ENCODE data around the gene CYP4B1. TPM values are rescaled to one million over a fixed set of nuclear protein-coding genes. Genes with fewer than 3 reads are reported as not detected.

Gene CYP4B1
- total RNA-seq, 2 donors from 2014 or later, result 41.4 to 73.3 TPM

- Histone ChIP-seq H3K27me3 (replicated peaks; ENCODE audit: insufficient read depth) (no peaks in the 10 kb centered on the region), H3K4me1 (replicated peaks) (peaks cover 2% of the 10 kb centered on the region), H3K27ac (peak overlapping the region; percentile 63 to 72), H3K36me3 (no peaks in the 10 kb centered on the region), H3K9me3 (no peaks in the 10 kb centered on the region), H3K4me3 (no peak overlapping the region)
- 100% methylated on average over 1 of the region's 1 CpG for WGBS
- DNase-seq (ENCODE audit: low spot score), result no peak
- TF ChIP-seq POLR2A (IDR thresholded peaks at IDR 0.05), result no peak
- no peak for TF ChIP-seq CTCF (IDR thresholded peaks at IDR 0.05)
- intact Hi-C loops (cut with DNase I), result no loop called here
Observed at GRCh38 chr1:46805755-46806154, 6.9 kb downstream of the CYP4B1 start.

- Histone ChIP-seq H3K27ac (peak overlapping the region; percentile 63 to 72), H3K9me3 (no peaks in the 10 kb centered on the region), H3K27me3 (replicated peaks; ENCODE audit: insufficient read depth) (no peaks in the 10 kb centered on the region), H3K36me3 (no peaks in the 10 kb centered on the region), H3K4me1 (replicated peaks) (peaks cover 2% of the 10 kb centered on the region), H3K4me3 (no peak overlapping the region)
- 59% methylated on average over 13 of the region's 13 CpGs for WGBS
- intact Hi-C loops (cut with DNase I), result no loop called here
- peak; percentile 79 for TF ChIP-seq POLR2AphosphoS5 (IDR thresholded peaks at IDR 0.05)
- no peak for TF ChIP-seq CTCF (IDR thresholded peaks at IDR 0.05)
- TF ChIP-seq POLR2A (IDR thresholded peaks at IDR 0.05), result no peak
- DNase-seq (ENCODE audit: low spot score), result peak; percentile 72
Observed at GRCh38 chr1:46806196-46807020, 7.6 kb downstream of the CYP4B1 start.

GRCh38 chr1:46807046-46807972 is 8.5 kb downstream of the CYP4B1 start:
- TF ChIP-seq POLR2AphosphoS5 (IDR thresholded peaks at IDR 0.05), result no peak
- no peak for TF ChIP-seq CTCF (IDR thresholded peaks at IDR 0.05)
- no peak for DNase-seq (ENCODE audit: low spot score)
- H3K4me3 ChIP-seq, result no peak overlapping the region
- intact Hi-C loops (cut with DNase I), result no loop called here
- no peaks in the 10 kb centered on the region for H3K27me3 ChIP-seq (replicated peaks; ENCODE audit: insufficient read depth)
- 47% methylated on average over 7 of the region's 7 CpGs for WGBS
- H3K36me3 ChIP-seq, result no peaks in the 10 kb centered on the region
- H3K4me1 ChIP-seq (replicated peaks), result peaks cover 2% of the 10 kb centered on the region
- no peaks in the 10 kb centered on the region for H3K9me3 ChIP-seq
- H3K27ac ChIP-seq, result peak overlapping the region; percentile 38 to 63

GRCh38 chr1:46809071-46809470 is 10.2 kb downstream of the CYP4B1 start:
- H3K27ac ChIP-seq, result no peak overlapping the region
- peaks cover 2% of the 10 kb centered on the region for H3K4me1 ChIP-seq (replicated peaks)
- WGBS, result 70% methylated on average over 1 of the region's 1 CpG
- H3K27me3 ChIP-seq (replicated peaks; ENCODE audit: insufficient read depth), result no peaks in the 10 kb centered on the region
- intact Hi-C loops (cut with DNase I), result no loop called here
- H3K4me3 ChIP-seq, result no peak overlapping the region
- H3K36me3 ChIP-seq, result no peaks in the 10 kb centered on the region
- H3K9me3 ChIP-seq, result no peaks in the 10 kb centered on the region
- no peak for TF ChIP-seq CTCF (IDR thresholded peaks at IDR 0.05)
- no peak for TF ChIP-seq POLR2A (IDR thresholded peaks at IDR 0.05)
- TF ChIP-seq POLR2AphosphoS5 (IDR thresholded peaks at IDR 0.05), result no peak
- DNase-seq (ENCODE audit: low spot score), result no peak
